B cell (primary cell): ENCODE data around the gene NOS1. TPM values are rescaled to one million over a fixed set of nuclear protein-coding genes. Genes with fewer than 3 reads are reported as not detected.

ENCODE experiments used
- ATAC-seq: fragments of 200-7000 bp; cut with Tn5 transposase; one replicate; pipeline ENCODE4 v1.10.0; 2021; ENCODE audit warnings: low read depth, mild to moderate bottlenecking, moderate number of reproducible peaks, moderate library complexity
- CTCF ChIA-PET: fragments of 350-600 bp; sonication (Branson Sonifier 250); formaldehyde crosslinking; loops from one replicate; lab custom pipeline; 2021; ENCODE audit warnings: antibody characterized with exemption, inconsistent platforms; lab: Charles Lee
- POLR2A ChIA-PET: fragments of 350-600 bp; sonication (Branson Sonifier 250); formaldehyde crosslinking; loops from one replicate; lab custom pipeline; 2021; ENCODE audit warnings: antibody characterized with exemption; lab: Charles Lee
- DNase-seq: peaks from one replicate; pipeline ENCODE4 v3.0.0; 2013
- H2AFZ ChIP-seq: 2 replicates; pipeline ENCODE4 v1.6.1; 2012; ENCODE audit warnings: mild to moderate bottlenecking, low read depth, low read length; ENCODE audit not compliant: insufficient read depth, poor library complexity, severe bottlenecking
- H3K27ac ChIP-seq, 2 donors: 1 replicate in 1 of 2; 2 replicates in 1 of 2; pipeline ENCODE4 v1.5.1; 2012 to 2013; ENCODE audit warnings: low read length in 2 of 2, mild to moderate bottlenecking in 2 of 2, moderate library complexity in 1 of 2
- H3K27me3 ChIP-seq, 4 experiments: fragments of 200-600 bp in 1 of 4; sonication (generic) in 1 of 4; replicated peaks in 1 of 4; 1 replicate in 2 of 4; 2 replicates in 2 of 4; pipeline versions ENCODE4 v1.6.1 to v1.7.0; 2013 to 2016; ENCODE audit warnings: low read length in 3 of 4, mild to moderate bottlenecking in 2 of 4, mixed read lengths in 1 of 4, moderate library complexity in 1 of 4; ENCODE audit not compliant: insufficient read depth in 4 of 4, control insufficient read depth in 3 of 4; ENCODE audit errors: control extremely low read depth in 1 of 4
- H3K36me3 ChIP-seq, 2 experiments: replicated peaks in 1 of 2; 1 replicate in 1 of 2; 2 replicates in 1 of 2; pipeline versions ENCODE4 v1.6.1 to v1.7.1; 2013; ENCODE audit warnings: low read length in 1 of 2; ENCODE audit not compliant: insufficient read depth in 2 of 2, control insufficient read depth in 1 of 2; ENCODE audit errors: control extremely low read depth in 1 of 2, extremely low read depth in 1 of 2
- H3K4me1 ChIP-seq, 2 donors: fragments of 200-600 bp in 1 of 2; sonication (generic) in 1 of 2; 1 replicate in 1 of 2; 2 replicates in 1 of 2; pipeline versions ENCODE4 v1.5.1 to v1.6.1; 2013 to 2017; ENCODE audit warnings: low read length in 2 of 2; ENCODE audit not compliant: control insufficient read depth in 2 of 2, insufficient read depth in 2 of 2
- H3K4me2 ChIP-seq: replicated peaks from 2 replicates; pipeline ENCODE3; 2012; ENCODE audit warnings: mild to moderate bottlenecking, low read depth, low read length; ENCODE audit not compliant: poor library complexity, severe bottlenecking
- H3K4me3 ChIP-seq, 5 experiments: fragments of 200-600 bp in 1 of 5; sonication (generic) in 1 of 5; 1 replicate in 3 of 5; 2 replicates in 2 of 5; pipeline versions ENCODE4 v1.5.1 to v1.7.0; 2011 to 2016; ENCODE audit warnings: low read length in 4 of 5, mild to moderate bottlenecking in 4 of 5, low read depth in 2 of 5, control low read depth in 1 of 5, moderate library complexity in 1 of 5; ENCODE audit not compliant: insufficient read depth in 1 of 5; ENCODE audit errors: control extremely low read depth in 1 of 5, extremely low read depth in 1 of 5
- H3K79me2 ChIP-seq: fragments of 200-600 bp; sonication (generic); one replicate; pipeline ENCODE4 v1.6.0; 2016; ENCODE audit warnings: low read length; ENCODE audit not compliant: control insufficient read depth, insufficient read depth
- H3K9ac ChIP-seq: fragments of 200-600 bp; sonication (generic); 2 replicates; pipeline ENCODE4 v1.6.1; 2017; ENCODE audit warnings: mild to moderate bottlenecking, low read length, moderate library complexity
- H3K9me3 ChIP-seq, 3 donors: one replicate each; pipeline versions ENCODE4 v1.6.1 to v1.7.1; 2013; ENCODE audit warnings: low read length in 2 of 3; ENCODE audit not compliant: control insufficient read depth in 2 of 3, insufficient read depth in 1 of 3; ENCODE audit errors: control extremely low read depth in 1 of 3
- H4K20me1 ChIP-seq: 2 replicates; pipeline ENCODE4 v1.6.0; 2012; ENCODE audit warnings: mild to moderate bottlenecking, low read length; ENCODE audit not compliant: insufficient read depth, control insufficient read depth, poor library complexity, severe bottlenecking
- H3K27ac Mint-ChIP-seq: one replicate; pipeline ENCODE4 v1.8.0; 2021; ENCODE audit warnings: mixed read lengths
- H3K27me3 Mint-ChIP-seq: one replicate; pipeline ENCODE4 v1.8.0; 2021; ENCODE audit warnings: mixed read lengths
- H3K4me1 Mint-ChIP-seq: one replicate; pipeline ENCODE4 v1.8.0; 2021; ENCODE audit warnings: mixed read lengths
- H3K4me3 Mint-ChIP-seq: one replicate; pipeline ENCODE4 v1.8.0; 2021; ENCODE audit warnings: mixed read lengths
- H3K9me3 Mint-ChIP-seq: one replicate; pipeline ENCODE4 v1.8.0; 2022; ENCODE audit warnings: mixed read lengths; ENCODE audit not compliant: insufficient read depth
- CTCF ChIP-seq: fragments of 200-600 bp; IDR thresholded peaks from one replicate; pipeline ENCODE4 v1.8.0; 2022; ENCODE audit warnings: antibody characterized with exemption, mild to moderate bottlenecking
- EZH2 ChIP-seq: IDR thresholded peaks from 2 replicates; pipeline ENCODE4 v1.6.1; 2012; ENCODE audit warnings: borderline replicate concordance, low read depth, mild to moderate bottlenecking, moderate library complexity, low read length; ENCODE audit not compliant: insufficient read depth, poor library complexity, severe bottlenecking
- WGBS: methylation state at CpG from one replicate; pipeline ENCODE4 v1.1.5; 2013; ENCODE audit warnings: missing lambda C conversion rate; ENCODE audit not compliant: insufficient coverage; 5-methylcytosine and 5-hydroxymethylcytosine counted together
- intact Hi-C: fragments of 100-400 bp; cut with micrococcal nuclease; formaldehyde crosslinking; loops from one replicate; pipeline ENCODE4 v1.10.0; 2022
- polyA plus RNA-seq: library from polyadenylated mRNA; depleted of rRNA; stranded (reverse); fragments of >200 nt; gene quantifications from 2 replicates; pipeline ENCODE4 v1.2.3, GENCODE V29; 2012
- total RNA-seq, 2 donors: library from RNA; stranded (reverse); fragments of 120-200 nt in 1 of 2; gene quantifications; 1 replicate in 1 of 2; 2 replicates in 1 of 2; pipeline versions ENCODE4 v1.2.3 to v1.2.4, GENCODE V29; 2013 to 2022

NOS1 gene
- total and polyA plus RNA-seq, 2 donors (not counting 1 experiment from before 2014, with no cell fraction given) = not detected

GRCh38 chr12:117388951-117389446, 27.6 kb upstream of the NOS1 start:
- H3K79me2 ChIP-seq = no peaks in the 10 kb centered on the region
- no peak overlapping the region for H2AFZ ChIP-seq
- Mint-ChIP-seq H3K4me1 (no peaks in the 10 kb centered on the region), H3K27me3 (peaks cover 6% of the 10 kb centered on the region), H3K4me3 (no peak overlapping the region), H3K9me3 (no peaks in the 10 kb centered on the region), H3K27ac (no peak overlapping the region)
- H3K27ac ChIP-seq = no peak overlapping the region
- peaks cover 0 to 3% (median 0%) of the 10 kb centered on the region in 3 donors for H3K9me3 ChIP-seq
- H3K4me3 ChIP-seq = no peak overlapping the region
- TF ChIP-seq EZH2 (no peak), CTCF (no peak)
- no peaks in the 10 kb centered on the region for H3K36me3 ChIP-seq
- ChIA-PET CTCF (no interaction called here), POLR2A (no interaction called here)
- H4K20me1 ChIP-seq = no peaks in the 10 kb centered on the region
- intact Hi-C loops = no loop called here
- no peaks in the 10 kb centered on the region for H3K4me1 ChIP-seq
- H3K4me2 ChIP-seq = no peak overlapping the region
- no peak for ATAC-seq
- whole genome bisulfite sequencing = 53% methylated on average over 7 of the region's 9 CpGs
- H3K27me3 ChIP-seq = no peaks in the 10 kb centered on the region
- H3K9ac ChIP-seq = no peak overlapping the region
- DNase-seq = no peak

GRCh38 chr12:117387832-117388231, 26.4 kb upstream of the NOS1 start:
- POLR2A ChIA-PET = no interaction called here
- H3K9me3 Mint-ChIP-seq = no peaks in the 10 kb centered on the region

More at GRCh38 chr12:117387832-117388231, 26.4 kb upstream of the NOS1 start:
- Histone ChIP-seq H2AFZ (no peak overlapping the region), H3K4me1 (no peaks in the 10 kb centered on the region), H3K79me2 (no peaks in the 10 kb centered on the region), H3K9me3 (peaks cover 0 to 5% (median 0%) of the 10 kb centered on the region in 3 donors), H3K9ac (no peak overlapping the region), H4K20me1 (no peaks in the 10 kb centered on the region), H3K27me3 (no peaks in the 10 kb centered on the region), H3K4me3 (no peak overlapping the region), H3K4me2 (no peak overlapping the region), H3K27ac (no peak overlapping the region), H3K36me3 (no peaks in the 10 kb centered on the region)
- TF ChIP-seq CTCF (no peak), EZH2 (no peak)
- H3K27ac Mint-ChIP-seq = no peak overlapping the region
- no peaks in the 10 kb centered on the region for H3K4me1 Mint-ChIP-seq
- 79% methylated on average over 6 of the region's 8 CpGs for WGBS
- CTCF ChIA-PET = no interaction called here
- intact Hi-C loops = no loop called here
- ATAC-seq = no peak
- H3K27me3 Mint-ChIP-seq = peaks cover 8% of the 10 kb centered on the region
- H3K4me3 Mint-ChIP-seq = no peak overlapping the region
- no peak for DNase-seq
